WTC11 (cell line): ENCODE data around the gene ZEB1. TPM values are rescaled to one million over a fixed set of nuclear protein-coding genes. Genes with fewer than 3 reads are reported as not detected.

Source experiments
- ATAC-seq: fragments of 200-7000 bp; cut with Tn5 transposase; 2 replicates; pipeline ENCODE4 v1.10.0; 2021; ENCODE audit warnings: mild to moderate bottlenecking, moderate library complexity
- CTCF ChIA-PET: fragments of 300-600 bp; sonication (Branson Sonifier 250); formaldehyde crosslinking; loops from one replicate; lab custom pipeline; 2021; ENCODE audit warnings: antibody characterized with exemption; lab: Charles Lee
- POLR2A ChIA-PET: fragments of 350-600 bp; sonication (Branson Sonifier 250); formaldehyde crosslinking; loops from one replicate; lab custom pipeline; 2021; ENCODE audit warnings: antibody characterized with exemption; lab: Charles Lee
- DNase-seq: peaks from one replicate; pipeline ENCODE4 v3.0.0; 2021; ENCODE audit warnings: low spot score
- H3K27ac Mint-ChIP-seq: 2 replicates; pipeline ENCODE4 v1.8.0; 2021; ENCODE audit warnings: mixed read lengths
- H3K27me3 Mint-ChIP-seq: 2 replicates; pipeline ENCODE4 v1.8.0; 2021; ENCODE audit warnings: low read depth, mild to moderate bottlenecking, moderate library complexity, mixed read lengths
- H3K36me3 Mint-ChIP-seq: 2 replicates; pipeline ENCODE4 v1.8.0; 2021; ENCODE audit warnings: mixed read lengths
- H3K4me1 Mint-ChIP-seq: 2 replicates; pipeline ENCODE4 v1.8.0; 2022; ENCODE audit warnings: mixed read lengths
- H3K4me3 Mint-ChIP-seq: 2 replicates; pipeline ENCODE4 v1.8.0; 2021; ENCODE audit warnings: mild to moderate bottlenecking, moderate library complexity, mixed read lengths
- H3K9me3 Mint-ChIP-seq: 2 replicates; pipeline ENCODE4 v1.8.0; 2021; ENCODE audit warnings: mixed read lengths
- AR ChIP-seq: fragments of 250-450 bp; sonication (Bioruptor Pico); IDR thresholded peaks from 2 replicates; pipeline ENCODE4 v1.9.0; 2021; ENCODE audit warnings: mild to moderate bottlenecking
- ATF2 ChIP-seq: sonication (generic); formaldehyde crosslinking; IDR thresholded peaks from 2 replicates; pipeline ENCODE4 v1.8.1; 2022; ENCODE audit warnings: low read depth, missing genetic modification reagents, borderline replicate concordance
- ATF6 ChIP-seq: sonication (generic); formaldehyde crosslinking; IDR thresholded peaks from 2 replicates; pipeline ENCODE4 v1.8.1; 2023; ENCODE audit warnings: mild to moderate bottlenecking, missing genetic modification reagents
- CBFB ChIP-seq: sonication (generic); formaldehyde crosslinking; IDR thresholded peaks from 2 replicates; pipeline ENCODE4 v1.8.1; 2022; ENCODE audit warnings: mild to moderate bottlenecking, low read depth, missing genetic modification reagents
- CREM ChIP-seq: sonication (generic); formaldehyde crosslinking; IDR thresholded peaks from 2 replicates; pipeline ENCODE4 v1.8.1; 2022; ENCODE audit warnings: mild to moderate bottlenecking, missing genetic modification reagents, moderate library complexity
- FOXJ3 ChIP-seq: sonication (generic); formaldehyde crosslinking; IDR thresholded peaks from 2 replicates; pipeline ENCODE4 v1.9.0; 2021; ENCODE audit warnings: missing genetic modification reagents, mild to moderate bottlenecking, borderline replicate concordance
- FOXK1 ChIP-seq: sonication (generic); formaldehyde crosslinking; IDR thresholded peaks from 2 replicates; pipeline ENCODE4 v1.8.0; 2022; ENCODE audit warnings: mild to moderate bottlenecking, moderate library complexity, missing genetic modification reagents
- FOXP4 ChIP-seq: sonication (generic); formaldehyde crosslinking; IDR thresholded peaks from 2 replicates; pipeline ENCODE4 v1.8.0; 2022; ENCODE audit warnings: mild to moderate bottlenecking, missing genetic modification reagents
- MAX ChIP-seq: sonication (generic); formaldehyde crosslinking; IDR thresholded peaks from 2 replicates; pipeline ENCODE4 v1.8.0; 2022; ENCODE audit warnings: mild to moderate bottlenecking, missing genetic modification reagents
- MLX ChIP-seq: sonication (generic); formaldehyde crosslinking; IDR thresholded peaks from 2 replicates; pipeline ENCODE4 v1.8.1; 2023; ENCODE audit warnings: mild to moderate bottlenecking, missing genetic modification reagents, moderate library complexity
- MXD4 ChIP-seq: fragments of 250-450 bp; sonication (Bioruptor Pico); IDR thresholded peaks from 2 replicates; pipeline ENCODE4 v1.8.0; 2021; ENCODE audit warnings: mild to moderate bottlenecking, moderate library complexity, borderline replicate concordance
- NFE2L1 ChIP-seq: sonication (generic); formaldehyde crosslinking; IDR thresholded peaks from 2 replicates; pipeline ENCODE4 v1.8.1; 2023; ENCODE audit warnings: missing genetic modification reagents
- OVOL2 ChIP-seq: fragments of 250-450 bp; sonication (Bioruptor Pico); IDR thresholded peaks from 2 replicates; pipeline ENCODE4 v1.9.0; 2021; ENCODE audit warnings: mild to moderate bottlenecking, borderline replicate concordance
- RORB ChIP-seq: fragments of 250-450 bp; sonication (Bioruptor Pico); IDR thresholded peaks from 2 replicates; pipeline ENCODE4 v1.9.0; 2021; ENCODE audit warnings: mild to moderate bottlenecking
- SP1 ChIP-seq: sonication (generic); formaldehyde crosslinking; conservative IDR thresholded peaks from 2 replicates; pipeline ENCODE4 v1.8.1; 2022; ENCODE audit warnings: missing genetic modification reagents
- ZBTB43 ChIP-seq: sonication (generic); formaldehyde crosslinking; IDR thresholded peaks from 2 replicates; pipeline ENCODE4 v1.8.1; 2023; ENCODE audit warnings: mild to moderate bottlenecking, missing genetic modification reagents
- ZNF317 ChIP-seq: sonication (generic); formaldehyde crosslinking; IDR thresholded peaks from 2 replicates; pipeline ENCODE4 v1.8.1; 2023; ENCODE audit warnings: low read depth, mild to moderate bottlenecking, moderate library complexity, missing genetic modification reagents, borderline replicate concordance
- total RNA-seq: library from RNA; stranded (reverse); gene quantifications from 3 replicates; pipeline ENCODE4 v1.2.3, GENCODE V29; 2021
- TF ChIP-seq, protein P1 (sequence below): sonication (generic); formaldehyde crosslinking; IDR thresholded peaks from 2 replicates; pipeline ENCODE4 v1.8.1; 2023; ENCODE audit warnings: mild to moderate bottlenecking, missing genetic modification reagents, borderline replicate concordance
- TF ChIP-seq, protein P2 (sequence below): fragments of 250-450 bp; sonication (Bioruptor Pico); IDR thresholded peaks from 2 replicates; pipeline ENCODE4 v2.1.2; 2022; ENCODE audit warnings: mild to moderate bottlenecking, moderate library complexity

ZEB1 gene
- total RNA-seq, 1 experiment from 2014 or later: 0.39 TPM

GRCh38 chr10:31322647-31323046, 3.6 kb downstream of the ZEB1 start (continued):
- TF ChIP-seq ZNF317 (CRISPR knock-in tag) (no peak), MAX (CRISPR knock-in tag) (no peak), OVOL2 (CRISPR knock-in tag) (no peak), CBFB (CRISPR knock-in tag) (no peak)

DNA sequence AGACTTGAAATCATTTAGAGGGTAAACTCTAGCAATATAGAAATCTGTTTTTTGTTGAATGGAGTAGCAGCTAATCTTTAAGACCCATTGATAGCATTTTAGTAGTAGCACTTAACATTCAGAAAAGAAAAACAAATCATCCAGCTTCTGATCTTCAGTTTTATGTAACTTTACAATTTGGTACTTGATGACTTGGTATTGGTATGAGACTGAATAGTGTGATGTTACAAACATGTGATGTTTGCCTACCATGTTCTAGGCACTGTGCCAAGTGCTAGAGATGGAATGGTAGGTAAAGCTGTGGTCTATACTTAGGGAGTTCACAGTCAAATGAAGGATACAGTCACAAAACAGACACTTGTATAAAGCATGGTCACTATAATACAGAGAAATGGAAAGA, 21.3 kb downstream of the ZEB1 start:
- CTCF ChIA-PET: no interaction called here
- DNase-seq: no peak
- no peaks in the 10 kb centered on the region for H3K27me3 Mint-ChIP-seq
- POLR2A ChIA-PET: no interaction called here
- no peaks in the 10 kb centered on the region for H3K9me3 Mint-ChIP-seq
- no peak overlapping the region for H3K4me3 Mint-ChIP-seq
- H3K36me3 Mint-ChIP-seq: no peaks in the 10 kb centered on the region
- no peak for ATAC-seq
- peaks cover 4% of the 10 kb centered on the region for H3K4me1 Mint-ChIP-seq
- no peak overlapping the region for H3K27ac Mint-ChIP-seq
- no peak for TF ChIP-seq SP1 (CRISPR knock-in tag)
- TF ChIP-seq FOXK1 (CRISPR knock-in tag): no peak
- TF ChIP-seq ZBTB43 (CRISPR knock-in tag): no peak
- TF ChIP-seq, protein P1, sequence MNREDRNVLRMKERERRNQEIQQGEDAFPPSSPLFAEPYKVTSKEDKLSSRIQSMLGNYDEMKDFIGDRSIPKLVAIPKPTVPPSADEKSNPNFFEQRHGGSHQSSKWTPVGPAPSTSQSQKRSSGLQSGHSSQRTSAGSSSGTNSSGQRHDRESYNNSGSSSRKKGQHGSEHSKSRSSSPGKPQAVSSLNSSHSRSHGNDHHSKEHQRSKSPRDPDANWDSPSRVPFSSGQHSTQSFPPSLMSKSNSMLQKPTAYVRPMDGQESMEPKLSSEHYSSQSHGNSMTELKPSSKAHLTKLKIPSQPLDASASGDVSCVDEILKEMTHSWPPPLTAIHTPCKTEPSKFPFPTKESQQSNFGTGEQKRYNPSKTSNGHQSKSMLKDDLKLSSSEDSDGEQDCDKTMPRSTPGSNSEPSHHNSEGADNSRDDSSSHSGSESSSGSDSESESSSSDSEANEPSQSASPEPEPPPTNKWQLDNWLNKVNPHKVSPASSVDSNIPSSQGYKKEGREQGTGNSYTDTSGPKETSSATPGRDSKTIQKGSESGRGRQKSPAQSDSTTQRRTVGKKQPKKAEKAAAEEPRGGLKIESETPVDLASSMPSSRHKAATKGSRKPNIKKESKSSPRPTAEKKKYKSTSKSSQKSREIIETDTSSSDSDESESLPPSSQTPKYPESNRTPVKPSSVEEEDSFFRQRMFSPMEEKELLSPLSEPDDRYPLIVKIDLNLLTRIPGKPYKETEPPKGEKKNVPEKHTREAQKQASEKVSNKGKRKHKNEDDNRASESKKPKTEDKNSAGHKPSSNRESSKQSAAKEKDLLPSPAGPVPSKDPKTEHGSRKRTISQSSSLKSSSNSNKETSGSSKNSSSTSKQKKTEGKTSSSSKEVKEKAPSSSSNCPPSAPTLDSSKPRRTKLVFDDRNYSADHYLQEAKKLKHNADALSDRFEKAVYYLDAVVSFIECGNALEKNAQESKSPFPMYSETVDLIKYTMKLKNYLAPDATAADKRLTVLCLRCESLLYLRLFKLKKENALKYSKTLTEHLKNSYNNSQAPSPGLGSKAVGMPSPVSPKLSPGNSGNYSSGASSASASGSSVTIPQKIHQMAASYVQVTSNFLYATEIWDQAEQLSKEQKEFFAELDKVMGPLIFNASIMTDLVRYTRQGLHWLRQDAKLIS (CRISPR knock-in tag): no peak
- TF ChIP-seq MXD4: no peak
- no peak for TF ChIP-seq NFE2L1 (CRISPR knock-in tag)
- TF ChIP-seq ATF6 (CRISPR knock-in tag): no peak
- no peak for TF ChIP-seq AR (CRISPR knock-in tag)
- no peak for TF ChIP-seq ATF2 (CRISPR knock-in tag)
- TF ChIP-seq, protein P2, sequence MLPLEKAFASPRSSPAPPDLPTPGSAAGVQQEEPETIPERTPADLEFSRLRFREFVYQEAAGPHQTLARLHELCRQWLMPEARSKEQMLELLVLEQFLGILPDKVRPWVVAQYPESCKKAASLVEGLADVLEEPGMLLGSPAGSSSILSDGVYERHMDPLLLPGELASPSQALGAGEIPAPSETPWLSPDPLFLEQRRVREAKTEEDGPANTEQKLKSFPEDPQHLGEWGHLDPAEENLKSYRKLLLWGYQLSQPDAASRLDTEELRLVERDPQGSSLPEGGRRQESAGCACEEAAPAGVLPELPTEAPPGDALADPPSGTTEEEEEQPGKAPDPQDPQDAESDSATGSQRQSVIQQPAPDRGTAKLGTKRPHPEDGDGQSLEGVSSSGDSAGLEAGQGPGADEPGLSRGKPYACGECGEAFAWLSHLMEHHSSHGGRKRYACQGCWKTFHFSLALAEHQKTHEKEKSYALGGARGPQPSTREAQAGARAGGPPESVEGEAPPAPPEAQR (CRISPR knock-in tag): no peak
- TF ChIP-seq RORB (CRISPR knock-in tag): no peak
- no peak for TF ChIP-seq FOXJ3
- TF ChIP-seq CREM (CRISPR knock-in tag): no peak
- TF ChIP-seq MLX (CRISPR knock-in tag): no peak
- no peak for TF ChIP-seq FOXP4
